GM21528 (cell line): ENCODE results near the gene RSU1.

Experiments
- ATAC-seq: cut with Tn5 transposase; IDR thresholded peaks from one replicate; pipeline ENCODE4 v1.9.1; 2021; ENCODE audit warnings: mild to moderate bottlenecking, moderate library complexity; ENCODE audit not compliant: unreplicated experiment, low FRiP score

RSU1 gene

DNA sequence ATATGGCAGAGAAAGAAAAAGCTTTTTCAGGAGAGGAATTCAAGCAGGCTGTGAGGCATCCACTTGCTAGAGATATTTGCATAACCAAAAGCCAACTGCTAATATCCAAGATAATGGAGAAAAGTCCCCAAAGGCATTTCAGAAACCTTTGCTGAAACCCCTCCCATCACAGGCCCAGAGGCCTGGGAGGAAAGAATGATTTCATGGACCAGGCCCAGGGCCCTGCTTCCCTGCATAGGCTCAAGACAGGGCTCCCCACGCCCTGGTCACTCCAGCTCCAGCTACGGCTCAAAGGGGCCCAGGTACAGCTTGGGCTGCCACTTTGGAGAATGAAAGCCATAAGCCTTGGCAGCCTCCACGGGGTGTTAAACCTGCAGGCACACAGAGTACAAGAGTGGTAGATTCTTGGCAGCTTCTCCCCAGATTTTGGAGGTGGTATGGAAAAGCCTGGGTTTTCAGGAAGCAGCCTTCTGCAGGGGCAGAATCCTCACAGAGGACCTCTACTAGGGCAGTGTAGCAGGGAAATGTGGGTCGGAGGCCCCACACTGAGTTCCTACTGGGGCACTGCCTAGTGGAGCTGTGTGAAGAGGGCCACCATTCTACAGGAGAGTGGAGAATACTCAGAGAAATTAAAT is 5.6 kb upstream of the RSU1 start:
- no peak for ATAC-seq

DNA sequence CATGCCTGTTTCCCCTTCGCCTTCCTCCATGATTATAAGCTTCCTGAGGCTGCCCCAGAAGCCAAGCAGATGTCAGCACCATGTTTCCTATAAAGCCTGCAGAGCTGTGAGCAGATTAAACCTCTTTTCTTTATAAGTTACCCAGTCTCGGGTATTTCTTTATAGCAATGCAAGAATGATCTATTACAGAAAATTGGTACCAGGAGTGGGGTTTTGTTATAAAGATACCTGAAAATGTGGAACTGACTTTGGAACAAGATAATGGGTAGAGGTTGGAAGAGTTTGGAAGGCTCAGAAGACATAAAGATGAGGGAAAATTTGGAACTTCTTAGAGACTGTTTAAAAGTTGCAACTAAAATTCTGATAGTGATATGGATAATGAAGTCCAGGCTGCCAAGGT is 4.8 kb upstream of the RSU1 start:
- no peak for ATAC-seq

DNA sequence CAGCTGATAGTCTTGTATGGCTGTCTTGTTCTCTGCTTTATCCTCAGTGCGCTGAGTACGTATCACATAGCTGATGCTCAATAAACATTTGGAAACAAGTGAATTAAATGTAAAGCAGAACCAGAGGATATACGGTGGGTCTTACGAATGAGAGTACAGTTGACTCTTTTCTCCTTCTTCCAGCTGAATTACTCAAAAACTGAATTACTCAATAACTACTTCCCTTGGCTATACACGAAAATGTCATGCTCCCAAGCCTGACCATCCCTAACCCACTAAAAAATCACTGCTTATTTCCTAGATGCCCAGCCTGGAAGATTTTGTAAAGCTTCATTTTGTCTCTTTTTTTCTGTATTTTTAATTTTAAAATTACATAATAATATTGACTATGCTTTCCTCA is 3.2 kb upstream of the RSU1 start:
- no peak for ATAC-seq

DNA sequence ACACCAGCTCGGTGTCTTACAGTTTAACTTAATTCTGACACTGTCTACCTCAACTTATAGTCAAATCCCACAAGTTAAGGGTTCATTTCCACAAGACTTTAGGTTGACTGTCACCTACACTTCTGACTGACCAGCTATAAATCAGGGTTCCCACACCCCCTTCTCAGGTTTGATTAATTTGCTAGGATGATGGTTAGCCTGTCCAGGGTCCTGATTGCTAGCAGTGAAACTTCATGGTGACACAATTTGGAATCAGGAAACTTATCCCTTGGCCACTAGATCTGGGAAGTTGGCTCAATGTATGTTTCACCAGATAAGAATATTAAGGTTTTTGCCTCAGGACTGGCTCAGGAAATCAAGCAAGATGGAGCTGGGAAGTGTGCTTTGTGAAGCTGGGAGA is 2.8 kb upstream of the RSU1 start:
- no peak for ATAC-seq

DNA sequence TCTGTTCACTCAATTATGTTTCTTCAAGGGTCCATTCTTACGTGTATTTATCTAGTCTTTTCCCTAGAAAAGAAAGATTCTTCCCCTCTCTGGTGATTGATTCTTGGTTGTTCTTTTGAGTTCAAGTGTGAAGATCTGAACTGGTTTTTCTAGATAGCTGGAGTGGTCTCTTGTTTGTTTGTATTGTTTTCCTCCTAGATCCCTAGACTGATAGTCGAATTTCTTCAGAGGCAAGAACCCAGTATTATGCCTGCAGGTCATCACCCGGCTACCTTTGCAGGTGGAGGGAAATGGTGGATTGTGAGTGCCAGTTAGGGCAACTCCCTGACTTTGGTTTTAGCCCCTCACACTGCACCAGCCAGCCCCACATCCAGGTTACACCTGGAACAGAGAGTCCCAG is 2.2 kb upstream of the RSU1 start:
- no peak for ATAC-seq

DNA sequence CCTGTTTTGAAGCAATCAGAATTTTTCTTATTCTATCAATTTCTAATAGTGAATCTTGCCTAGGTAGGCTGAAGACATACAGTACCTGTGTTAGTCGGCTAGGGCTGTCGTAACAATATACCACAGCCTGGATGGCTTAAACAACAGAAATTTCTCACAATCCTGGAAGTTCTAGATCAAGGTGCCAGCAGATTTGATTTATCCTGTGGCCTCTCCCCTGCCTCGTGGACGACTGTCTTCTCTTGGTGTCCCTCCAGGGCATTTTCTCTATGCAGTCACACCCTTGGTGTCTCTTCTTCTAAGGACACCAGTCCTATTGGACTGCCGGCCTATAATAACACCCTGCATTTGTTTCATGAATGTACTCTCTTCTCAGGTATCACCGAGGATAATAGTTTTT is 1.8 kb upstream of the RSU1 start:
- no peak for ATAC-seq

DNA sequence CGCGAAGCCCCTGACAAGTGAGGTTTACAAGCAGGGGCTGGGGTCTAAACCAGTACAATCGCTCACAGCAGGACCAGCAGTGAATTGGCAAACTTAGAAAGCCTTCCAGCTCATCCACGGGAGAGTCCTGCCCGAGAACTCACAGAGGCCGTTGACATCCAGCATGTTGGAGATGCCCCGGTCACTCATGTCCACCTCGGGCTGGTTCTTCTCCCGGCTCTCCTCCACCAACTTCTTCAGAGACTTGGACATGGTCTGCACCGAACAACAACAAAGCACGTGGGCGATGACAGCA is 447 bp downstream of the RSU1 start:
- no peak for ATAC-seq

DNA sequence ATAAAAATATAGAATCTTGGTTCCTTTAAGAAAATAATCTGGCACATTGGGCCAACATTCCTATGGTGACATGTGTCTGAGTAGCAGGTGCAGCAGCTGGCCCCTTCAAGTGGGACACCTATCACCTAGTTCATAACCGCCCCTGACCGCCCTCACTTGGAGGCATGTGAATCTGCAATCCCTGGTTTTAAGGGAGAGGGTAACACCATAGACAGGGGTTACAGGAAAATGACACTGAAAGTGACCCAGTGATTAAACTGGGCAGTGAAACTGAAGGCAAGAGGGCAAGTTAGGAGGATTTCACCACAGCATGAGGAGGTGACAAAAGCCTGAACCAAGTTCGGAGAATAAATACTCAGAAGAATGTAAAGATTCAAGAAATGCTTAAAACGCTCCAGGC is 1.1 kb downstream of the RSU1 start:
- no peak for ATAC-seq

DNA sequence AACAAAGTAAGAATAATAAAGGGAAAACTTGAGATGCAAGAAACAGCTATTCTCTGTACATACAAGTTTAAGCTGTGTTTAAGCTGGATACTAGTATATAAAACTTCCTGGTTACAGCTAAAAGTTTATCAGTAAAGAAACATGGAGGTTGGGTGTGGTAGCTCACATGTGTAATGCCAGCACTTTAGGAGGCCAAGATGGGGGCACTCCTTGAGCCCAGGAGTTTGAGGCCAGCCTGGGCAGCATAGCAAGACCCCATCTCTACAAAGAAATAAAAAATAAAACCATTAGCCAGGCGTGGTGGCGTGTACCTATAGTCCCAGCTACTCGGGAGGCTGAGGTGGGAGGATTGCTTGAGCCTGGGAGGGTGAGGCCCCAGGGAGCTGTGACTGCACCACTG is 3.2 kb downstream of the RSU1 start:
- no peak for ATAC-seq

DNA sequence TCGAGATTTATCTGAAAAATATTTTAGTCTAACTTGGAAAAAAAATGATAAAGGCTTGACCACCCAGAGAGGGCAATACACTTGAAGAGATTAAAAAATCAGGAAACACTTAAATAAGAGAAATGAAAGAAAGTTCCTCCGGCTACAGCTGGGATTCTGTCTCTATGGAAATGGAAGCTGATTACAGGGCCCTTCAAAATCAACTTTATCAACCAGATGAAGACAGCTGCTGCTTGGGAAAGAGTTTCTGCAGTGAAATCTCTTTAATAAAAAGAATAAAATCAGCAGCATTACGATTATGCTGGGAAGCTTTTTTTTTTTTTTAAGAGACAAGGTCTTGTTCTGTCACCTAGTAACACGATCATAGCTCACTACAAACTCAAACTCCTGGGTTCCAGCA is 4.5 kb downstream of the RSU1 start:
- no peak for ATAC-seq

DNA sequence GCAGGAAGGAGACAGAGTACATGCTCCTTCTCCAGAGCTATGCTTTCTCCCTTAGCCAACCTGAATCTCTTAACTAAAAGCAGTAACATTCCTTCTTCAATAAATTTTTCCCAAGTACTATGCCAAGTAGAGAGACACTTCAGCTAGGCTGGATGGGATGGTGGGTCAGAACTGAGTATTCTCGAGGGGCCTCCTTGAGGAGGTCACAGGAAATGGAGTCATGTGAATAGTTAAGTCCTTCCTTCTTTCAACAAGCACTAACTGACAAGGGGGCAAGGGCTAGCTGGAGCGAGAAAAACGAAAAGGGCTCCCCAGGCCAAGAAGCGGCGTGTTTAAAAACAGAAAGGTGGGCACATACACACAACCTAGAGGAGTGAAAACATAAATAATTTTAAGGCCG is 5.5 kb downstream of the RSU1 start:
- ATAC-seq, result no peak

DNA sequence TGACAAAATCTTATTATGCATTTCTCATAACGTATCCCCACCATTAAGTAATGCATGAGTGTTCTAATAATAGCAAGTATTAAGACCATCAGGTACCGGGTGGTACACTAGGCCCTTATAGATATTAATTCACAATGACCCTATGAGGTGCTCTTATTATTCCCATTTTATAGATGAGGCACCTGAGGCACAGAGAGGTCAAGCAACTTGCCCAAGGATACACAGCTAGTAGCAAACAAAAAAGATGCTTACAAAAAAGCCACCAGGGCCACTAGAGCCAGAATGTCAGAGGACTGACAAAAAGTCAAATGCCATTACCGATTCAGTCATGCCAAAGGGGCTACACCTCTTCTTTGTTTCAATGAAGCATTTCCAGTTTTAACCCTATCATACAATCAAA is 5.9 kb downstream of the RSU1 start:
- no peak for ATAC-seq

DNA sequence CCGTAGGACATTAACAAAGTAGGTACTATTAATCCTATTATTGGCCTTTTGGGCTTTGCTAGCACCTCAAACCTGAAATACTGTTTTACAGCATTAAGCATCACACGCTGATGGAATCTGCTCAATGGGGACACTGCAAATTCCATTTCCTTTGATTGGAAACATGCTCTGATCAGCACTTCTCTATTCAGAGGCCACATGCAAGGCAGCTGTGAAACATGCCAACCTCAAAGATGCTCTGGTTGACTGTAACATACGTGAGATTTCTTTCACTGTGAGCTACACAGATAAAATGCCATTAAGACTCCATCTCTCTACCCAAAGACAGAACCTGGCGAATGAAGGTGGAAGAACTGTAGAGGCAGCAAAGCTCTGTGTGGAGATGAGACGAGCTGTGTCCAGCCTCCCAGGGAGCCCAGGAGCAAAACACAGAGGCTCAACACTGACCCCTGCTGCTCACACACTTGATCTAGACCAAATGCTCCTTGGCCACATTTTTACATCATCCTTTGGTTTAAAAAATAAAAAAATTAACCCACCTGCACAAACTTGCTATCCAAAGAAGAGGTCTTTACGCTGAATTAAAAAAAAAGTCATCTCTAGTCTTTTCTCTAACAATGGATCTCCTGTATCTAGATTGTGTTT is 8.0 kb downstream of the RSU1 start:
- ATAC-seq, result peak; percentile 57

DNA sequence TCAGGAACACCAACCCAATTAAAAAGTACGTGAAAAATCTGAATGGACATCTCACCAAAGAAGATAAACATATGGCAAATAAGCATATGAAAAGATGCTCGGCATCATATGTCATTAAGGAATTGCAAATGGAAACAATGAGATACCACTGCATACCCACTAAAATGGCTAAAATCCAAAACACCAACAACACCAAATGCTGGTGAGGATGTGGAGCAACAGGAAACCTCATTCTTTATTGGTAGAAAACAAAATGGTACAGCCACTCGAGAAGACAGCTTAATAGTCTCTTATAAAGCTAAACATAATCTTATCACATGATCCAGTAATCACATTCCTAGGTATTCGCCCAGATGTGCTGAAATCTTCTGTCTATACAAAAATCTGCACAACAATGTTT is 13.1 kb downstream of the RSU1 start:
- ATAC-seq, result no peak

DNA sequence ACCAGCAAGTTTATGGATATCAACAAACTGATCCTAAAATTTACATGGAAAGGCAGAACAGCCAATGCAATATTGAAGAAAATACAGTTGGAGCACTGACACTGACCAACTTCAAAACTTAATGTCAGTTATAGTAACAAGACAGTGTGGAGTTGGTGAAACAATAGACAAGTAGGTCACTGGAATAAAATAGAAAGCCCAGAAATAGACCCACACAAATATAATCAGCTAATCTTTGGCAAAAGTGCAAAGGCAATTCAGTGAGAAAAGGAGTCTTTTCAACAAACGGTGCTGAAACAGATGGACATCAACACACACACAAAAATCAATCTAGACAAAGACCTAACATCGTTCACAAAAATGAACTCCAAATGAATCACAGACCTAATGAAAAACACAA is 13.8 kb downstream of the RSU1 start:
- ATAC-seq, result no peak

DNA sequence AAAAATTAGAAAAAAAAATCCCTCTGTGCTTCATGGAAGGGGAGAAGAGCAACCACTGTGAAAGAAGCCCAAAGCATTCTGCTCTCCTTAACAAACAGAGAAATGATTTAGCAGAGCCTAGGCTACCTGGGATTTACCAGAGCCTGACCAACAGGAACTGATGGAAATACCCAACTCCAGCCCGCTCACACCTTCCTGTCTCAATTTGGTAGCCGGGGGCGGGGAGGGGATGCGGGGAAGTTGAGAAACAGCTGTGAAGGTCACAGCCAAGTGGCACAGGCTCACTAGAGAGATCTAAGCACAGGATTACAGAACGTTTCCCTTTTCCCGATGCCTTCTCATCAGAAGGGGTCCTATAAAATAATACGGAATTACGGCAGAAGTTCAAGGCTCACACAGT is 17.6 kb downstream of the RSU1 start:
- ATAC-seq, result peak; percentile 71

DNA sequence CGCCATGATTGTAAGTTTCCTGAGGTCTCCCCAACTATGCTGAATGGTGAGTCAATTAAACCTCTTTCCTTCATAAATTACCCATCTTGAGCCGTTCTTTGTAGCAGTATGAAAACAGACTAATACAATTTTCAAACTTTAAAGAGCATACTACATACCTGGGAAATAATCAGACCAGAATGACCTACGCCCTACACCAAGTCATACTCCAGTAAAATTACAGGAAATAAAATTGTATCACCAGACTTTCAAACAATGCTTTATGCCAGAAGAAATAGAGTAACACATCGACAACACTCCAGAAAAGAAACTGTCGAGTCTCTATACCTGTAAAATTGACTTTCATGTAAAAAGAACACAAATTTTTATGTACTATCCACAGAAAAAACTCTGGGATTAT is 18.7 kb downstream of the RSU1 start:
- no peak for ATAC-seq

DNA sequence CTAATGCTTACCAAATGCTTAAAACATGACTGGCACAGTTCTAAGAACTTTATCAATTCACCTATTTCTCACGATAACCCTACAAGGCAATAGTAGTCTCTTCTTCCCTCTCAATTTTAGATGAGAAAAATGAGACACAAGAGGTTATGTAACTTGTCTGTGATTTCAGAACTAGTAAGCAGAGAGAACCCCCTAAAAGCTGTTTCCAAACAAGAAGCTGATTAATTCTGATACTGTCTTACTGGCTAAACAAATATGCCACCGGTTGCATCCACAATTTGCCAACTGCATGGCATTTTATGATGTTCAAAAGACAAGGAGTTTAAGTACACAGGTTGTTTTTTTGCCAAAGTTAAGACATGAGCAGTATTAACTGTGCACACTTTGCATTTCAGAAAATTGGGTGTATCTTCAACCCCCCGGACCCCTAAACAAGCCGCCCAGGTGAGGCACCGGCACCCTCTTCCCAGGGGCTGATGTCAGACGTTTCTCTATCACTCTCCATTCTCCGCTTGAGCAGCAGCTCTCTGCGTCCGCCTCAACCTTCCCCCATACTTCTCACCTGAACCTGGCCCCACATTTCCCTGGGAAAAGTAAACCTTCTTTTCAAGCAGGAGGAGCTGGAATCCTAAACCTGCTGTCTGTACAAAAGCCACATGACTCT is 21.7 kb downstream of the RSU1 start:
- ATAC-seq, result no peak

DNA sequence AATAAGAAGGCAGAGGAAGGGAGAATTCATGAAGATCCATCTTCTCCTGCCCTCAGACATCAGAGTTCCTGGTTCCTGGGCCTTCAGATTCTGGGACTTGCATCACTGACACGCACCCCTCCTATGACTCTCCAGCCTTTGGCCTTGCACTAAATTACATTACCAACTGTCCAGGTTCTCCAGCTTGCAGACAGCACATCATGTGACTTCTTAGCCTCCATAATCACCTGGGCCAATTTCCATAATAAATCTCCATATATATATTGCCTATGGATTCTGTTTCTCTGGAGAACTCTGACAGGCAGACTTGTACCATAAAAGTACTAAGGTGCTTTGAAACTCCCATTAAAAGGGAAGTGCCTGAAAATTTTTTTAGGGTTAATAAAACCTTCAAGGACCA is 23.2 kb downstream of the RSU1 start:
- ATAC-seq, result no peak

DNA sequence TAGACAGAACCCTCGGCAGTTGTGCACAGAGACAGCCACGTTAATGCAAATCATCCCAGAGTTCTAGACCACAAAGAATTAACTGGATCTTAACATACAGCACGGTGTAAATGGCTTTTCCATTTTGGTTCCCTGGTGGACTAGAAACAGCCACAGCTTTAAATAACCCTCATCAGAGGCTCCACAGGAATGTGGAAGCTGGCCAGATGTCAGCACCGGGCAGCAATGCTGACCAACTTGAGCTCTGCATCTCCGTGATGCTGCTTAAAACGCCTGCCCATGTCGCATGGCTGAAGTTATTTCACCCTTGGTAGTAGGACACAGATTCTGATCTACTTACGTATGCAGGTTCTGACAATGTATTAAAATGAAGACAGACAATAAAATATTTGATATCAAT is 24.5 kb downstream of the RSU1 start:
- no peak for ATAC-seq

DNA sequence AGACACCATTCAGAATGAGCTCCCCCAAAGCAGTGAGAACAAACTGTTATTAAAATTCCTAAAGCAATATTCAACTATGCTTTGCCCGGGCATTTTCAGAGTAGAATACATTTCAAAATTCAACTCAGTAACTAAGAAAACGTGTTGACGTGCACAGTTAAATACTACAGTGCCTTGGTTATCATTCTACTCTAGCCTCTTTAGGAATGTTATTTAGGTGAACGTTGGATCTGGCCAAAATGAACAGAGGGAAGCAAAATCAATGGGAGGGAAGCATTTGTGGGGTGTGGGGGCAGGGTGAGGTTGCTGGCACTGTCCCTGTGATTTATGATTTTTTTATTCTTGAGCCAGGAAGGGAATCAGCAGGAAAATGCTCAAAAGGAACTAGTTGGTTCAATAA is 27.5 kb downstream of the RSU1 start:
- ATAC-seq, result no peak

DNA sequence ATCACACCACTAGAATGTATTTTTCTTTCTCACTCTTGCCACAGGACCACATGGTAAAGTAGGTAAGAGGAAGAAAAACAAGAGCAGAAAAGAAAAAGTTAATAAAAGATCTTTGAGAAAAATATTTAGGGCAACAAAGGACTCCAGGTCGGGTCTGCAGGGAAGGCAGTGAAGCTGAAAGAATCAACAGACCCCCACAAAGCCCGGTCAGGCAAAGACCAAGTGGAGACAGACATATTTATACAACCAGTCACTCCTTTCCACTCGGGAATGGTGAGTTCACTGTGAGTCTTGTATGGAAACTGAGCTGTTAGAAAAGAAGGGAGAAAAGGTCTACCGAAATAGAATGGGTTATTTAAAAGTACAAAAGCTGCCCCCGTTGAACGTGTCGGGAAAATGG is 28.0 kb downstream of the RSU1 start:
- no peak for ATAC-seq

DNA sequence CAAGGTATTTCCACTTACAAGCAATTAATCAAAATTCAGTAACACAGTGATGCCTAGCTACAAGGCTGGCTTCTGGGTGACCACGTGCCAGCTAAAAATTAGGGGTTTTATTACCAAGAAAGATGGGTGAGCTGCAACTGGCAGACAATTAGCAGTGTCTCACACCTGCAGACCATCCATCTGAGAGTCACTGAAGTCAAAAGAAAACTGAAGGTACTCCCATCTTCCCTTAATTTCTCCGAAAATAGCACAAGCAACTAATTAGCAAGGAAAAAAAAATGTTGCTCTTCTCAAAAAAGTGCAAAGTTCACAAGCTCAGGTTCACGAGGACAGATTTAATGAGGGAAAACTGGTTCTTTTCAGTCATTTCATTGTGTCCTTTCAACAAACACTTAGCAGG is 28.4 kb downstream of the RSU1 start:
- no peak for ATAC-seq
